NCI-H2171 (cell line): Measurements from ENCODE around the gene SELENOS.
A peak's percentile ranks its signal among the peaks of the same experiment; 100 is the strongest.

Source experiments
- DNase-seq: peaks from one replicate; lab custom pipeline; 2025; lab: John Stamatoyannopoulos, UW

The SELENOS gene

DNA sequence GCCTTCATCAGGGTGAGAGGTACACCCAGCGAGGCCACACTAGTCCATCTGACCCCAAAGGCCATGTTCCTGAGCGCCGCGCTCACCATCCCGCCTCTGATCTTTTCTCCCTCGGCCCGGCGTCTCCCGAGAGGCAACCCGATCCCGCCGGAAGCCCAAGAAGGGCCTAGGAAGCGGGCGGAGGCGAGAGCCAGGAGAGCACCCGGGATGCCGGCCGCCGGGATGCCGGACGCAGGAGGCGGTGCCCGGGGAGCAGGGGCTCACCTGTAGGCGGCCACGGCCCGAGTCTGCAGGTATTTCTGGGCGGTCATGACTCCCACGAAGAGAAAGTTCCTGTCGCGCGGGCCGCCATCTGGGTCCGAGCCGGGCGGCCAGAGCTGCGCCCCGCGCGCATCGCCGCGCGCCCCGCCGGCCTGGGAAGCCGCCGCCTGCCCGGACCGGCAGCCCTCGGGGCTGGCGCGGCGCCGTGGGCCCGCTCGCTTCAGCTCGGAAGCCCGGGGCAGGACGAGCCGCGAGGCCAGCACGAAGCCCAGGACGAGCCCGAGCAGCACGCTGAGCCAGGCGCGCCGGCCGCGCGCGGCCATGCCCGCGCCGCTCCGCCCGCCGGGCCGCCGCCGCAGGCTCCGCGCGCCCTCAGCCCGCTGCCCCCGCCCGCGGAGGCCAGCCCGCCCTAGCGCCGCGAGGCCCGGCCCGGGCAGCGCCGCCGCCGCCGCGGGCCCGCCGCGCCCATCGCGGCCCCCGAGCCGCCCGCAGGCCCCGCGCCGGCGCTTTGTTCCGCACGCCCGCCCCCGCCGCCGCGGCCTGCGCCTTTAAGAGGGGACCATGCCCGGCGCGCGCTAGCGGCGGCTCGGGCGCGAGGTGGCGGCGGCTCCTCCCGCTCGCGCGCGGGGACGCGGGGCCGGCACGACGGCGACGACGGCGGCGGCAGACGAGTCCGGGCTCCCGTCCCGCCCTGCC, 26.1 kb downstream of the SELENOS start:
- DNase-seq, result peak; percentile 32

DNA sequence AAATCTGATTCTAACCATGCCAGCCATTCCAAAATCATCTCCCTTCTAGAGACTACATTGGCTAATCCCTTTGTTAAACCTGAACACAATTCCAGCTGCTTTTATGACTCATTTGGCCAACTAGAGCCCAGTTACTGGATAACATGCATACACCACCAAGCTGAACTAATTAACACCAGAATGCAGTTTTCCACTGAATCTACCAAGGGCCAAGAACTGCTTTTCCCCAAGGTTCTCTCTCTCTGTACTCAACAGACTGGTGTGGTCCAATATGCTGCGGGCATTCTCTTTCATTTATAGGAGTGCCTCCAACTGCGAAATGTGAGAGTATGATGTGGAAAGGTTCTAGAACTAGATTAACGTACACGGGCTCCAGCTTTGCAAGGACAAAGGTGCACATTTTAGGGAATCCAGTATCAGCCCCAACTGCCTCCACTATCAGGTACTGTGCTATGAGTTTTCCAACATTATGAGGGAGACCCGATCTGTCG, 26.9 kb downstream of the SELENOS start:
- DNase-seq, result no peak

DNA sequence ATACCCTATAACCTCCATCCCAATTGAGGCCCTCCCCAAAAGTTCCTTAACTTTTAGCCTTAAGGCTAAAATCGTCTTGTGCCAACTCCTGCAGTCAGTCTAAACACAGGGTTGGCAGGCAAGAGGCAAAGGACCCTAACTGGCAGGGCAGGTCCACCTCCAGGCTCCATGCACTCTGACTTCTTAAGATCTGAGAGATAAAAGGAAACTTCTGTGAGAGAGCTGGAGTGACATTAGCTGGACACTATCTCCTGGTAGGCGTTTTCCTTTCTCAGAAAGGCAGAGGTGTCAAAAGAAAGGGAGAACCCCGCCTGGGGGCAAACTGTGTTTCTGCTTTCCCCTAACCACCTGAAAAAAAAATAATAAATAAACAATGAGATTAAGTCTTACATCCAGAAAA, 29.0 kb downstream of the SELENOS start:
- DNase-seq, result no peak

DNA sequence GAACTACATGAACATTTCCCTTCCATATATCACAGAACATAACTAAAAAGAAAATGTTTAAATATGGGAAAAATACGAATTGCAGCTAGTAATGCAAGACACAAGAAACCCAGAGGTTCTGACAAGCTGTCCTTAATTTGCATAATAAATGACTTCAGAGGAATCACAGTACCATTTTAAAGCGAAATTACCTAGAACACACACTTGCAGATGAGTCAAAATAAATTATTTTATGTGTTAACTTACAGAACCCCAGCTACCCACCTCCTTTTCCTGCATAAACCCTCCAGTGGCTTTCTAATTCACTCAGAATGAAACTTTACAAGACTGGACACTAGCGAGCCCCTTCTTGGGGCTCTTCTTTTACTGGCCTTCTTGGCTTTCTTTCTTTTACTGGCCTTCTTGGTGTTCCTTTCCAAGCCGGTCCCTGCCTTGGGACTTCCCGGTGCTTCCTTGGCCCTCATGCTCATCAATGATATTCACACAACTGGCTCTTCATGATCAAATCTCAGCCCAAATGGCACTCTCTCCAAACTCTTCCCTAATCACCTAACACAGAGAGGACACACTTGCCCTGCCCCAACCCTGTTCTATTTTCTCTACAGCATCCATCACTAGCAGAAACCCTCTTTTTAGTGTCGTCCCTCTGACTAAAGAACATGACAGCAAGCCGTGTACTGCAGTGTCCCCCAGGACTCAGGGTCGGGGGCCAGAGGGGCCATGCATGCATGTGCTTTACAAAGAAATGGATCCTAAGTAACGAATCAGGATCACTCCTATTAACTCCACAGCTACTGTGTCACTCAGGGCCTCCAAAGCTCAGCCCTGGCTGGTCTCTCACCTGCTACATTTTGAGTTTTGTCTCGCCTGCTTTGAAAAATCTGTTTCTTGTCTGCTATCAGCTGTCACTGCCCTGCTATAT, 30.2 kb downstream of the SELENOS start:
- DNase-seq, result no peak

DNA sequence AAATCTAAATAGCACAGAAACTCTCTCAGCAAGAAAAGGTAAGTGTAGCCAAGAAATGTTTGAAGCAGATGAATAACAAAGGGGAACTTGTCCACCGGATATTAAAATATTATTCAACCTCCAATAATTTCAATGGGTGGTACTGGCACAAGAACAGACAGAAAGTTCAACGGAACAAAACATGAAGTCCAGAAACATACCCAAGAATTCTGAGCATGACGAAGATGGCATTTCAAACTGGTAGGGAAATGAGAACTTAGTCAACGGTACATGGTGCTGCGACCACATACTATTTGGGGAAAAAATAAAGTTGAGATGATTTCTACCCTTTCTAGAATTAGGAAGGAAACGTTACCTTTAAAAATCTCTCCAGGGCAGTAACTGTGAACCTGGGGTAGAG, 30.9 kb downstream of the SELENOS start:
- no peak for DNase-seq

DNA sequence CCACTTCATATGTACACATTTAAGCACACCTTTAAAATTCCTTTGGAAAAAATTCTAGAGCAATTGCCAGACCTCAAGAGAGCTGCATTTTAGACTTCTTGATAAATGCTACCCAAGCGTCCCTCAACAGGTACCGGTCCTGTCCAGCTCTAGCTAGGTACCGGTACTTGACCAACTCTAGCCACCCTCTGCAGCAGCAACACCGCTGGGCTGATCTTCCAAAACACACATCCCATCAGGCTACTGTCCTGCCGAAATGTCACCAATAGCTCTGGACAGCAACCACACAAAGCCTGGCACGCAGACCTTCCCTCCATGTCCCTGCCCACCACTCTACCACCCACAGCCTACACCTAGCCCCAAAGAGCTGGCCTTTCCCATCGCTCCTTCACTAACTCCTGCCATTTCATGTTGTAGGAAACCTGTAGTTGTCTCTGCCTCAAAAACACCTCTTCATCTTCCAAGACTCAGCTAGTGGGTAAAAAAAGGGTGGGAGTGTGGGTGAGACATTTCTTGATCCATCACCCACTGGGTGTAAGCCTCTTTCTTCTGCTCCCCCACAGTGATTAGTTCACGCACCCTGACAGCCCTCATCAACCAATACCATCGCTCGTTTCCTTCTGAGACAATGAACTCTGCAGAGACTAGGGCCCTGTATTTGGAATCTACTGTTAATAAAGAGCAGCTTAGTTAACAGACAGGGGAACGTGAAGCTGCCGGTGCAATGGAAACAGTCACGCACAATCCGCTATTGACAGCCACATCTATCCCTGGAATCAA, 32.2 kb downstream of the SELENOS start:
- DNase-seq, result no peak

DNA sequence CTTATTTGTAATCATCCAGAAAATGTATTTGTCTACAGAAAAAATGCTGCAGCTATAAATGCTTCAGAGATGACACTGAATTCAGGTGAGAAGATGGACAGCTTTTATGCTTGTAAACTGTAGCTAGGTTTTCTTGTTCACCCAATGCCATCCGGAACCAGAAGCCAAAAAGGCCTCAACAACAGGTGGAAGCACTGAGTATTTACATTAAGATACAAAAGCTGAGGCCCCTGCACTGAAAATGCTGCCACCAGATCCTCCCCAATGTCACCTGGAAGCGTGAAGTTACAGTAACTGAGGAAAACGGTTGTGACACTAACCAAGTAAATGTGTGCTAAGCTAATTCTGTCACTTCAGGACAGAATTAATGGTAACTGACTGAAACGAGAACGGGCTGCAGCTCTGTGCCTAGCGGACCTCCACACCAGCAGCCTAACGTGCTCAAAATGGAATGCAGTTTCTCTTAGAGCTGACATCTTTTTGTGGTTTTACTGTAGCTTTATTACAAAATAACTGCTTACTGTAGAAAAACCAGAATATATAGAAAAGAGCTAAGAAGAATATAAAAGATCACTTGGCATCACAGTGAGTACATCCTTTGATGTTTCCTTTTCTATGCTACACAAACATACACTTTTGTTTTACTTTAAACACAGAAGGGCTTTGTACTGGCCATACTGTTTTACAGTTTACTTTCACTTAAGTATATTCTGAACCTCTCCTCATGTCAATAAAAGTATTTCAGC, 33.1 kb downstream of the SELENOS start:
- DNase-seq, result no peak

DNA sequence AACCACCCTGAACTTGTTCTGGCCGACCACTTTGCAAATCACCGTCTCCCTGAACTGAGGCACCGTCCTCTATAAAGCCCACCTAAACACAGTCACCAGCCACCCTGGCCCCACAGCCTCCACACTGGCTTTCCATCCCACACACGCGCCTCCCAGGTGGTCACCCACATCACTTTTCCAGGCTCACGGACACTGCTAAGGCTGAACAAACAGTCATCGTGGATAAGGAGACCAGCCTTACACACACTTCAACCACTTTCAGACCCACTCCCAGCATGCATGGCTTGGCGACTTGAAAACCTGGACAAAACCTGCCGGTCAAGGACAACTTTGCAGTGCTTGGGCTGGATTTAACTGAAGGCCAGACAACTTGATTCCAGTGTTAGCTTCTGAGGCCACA, 33.9 kb downstream of the SELENOS start:
- no peak for DNase-seq

DNA sequence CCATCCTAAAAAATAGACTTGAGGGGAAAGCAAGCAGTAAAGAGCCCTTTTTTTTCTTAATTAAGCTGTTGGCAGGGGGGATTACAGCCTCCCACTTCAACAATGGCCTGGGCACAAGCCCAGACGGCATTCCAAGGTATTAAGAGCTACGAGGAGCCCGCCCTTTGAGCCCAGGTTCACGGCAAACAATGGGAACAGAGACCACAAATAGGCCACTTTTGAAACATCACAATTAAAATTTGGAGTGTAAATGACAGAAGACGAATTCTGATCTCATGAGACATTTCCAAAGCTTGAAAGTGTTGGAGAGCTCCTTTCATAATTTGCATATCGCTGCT, 34.3 kb downstream of the SELENOS start:
- DNase-seq, result no peak

DNA sequence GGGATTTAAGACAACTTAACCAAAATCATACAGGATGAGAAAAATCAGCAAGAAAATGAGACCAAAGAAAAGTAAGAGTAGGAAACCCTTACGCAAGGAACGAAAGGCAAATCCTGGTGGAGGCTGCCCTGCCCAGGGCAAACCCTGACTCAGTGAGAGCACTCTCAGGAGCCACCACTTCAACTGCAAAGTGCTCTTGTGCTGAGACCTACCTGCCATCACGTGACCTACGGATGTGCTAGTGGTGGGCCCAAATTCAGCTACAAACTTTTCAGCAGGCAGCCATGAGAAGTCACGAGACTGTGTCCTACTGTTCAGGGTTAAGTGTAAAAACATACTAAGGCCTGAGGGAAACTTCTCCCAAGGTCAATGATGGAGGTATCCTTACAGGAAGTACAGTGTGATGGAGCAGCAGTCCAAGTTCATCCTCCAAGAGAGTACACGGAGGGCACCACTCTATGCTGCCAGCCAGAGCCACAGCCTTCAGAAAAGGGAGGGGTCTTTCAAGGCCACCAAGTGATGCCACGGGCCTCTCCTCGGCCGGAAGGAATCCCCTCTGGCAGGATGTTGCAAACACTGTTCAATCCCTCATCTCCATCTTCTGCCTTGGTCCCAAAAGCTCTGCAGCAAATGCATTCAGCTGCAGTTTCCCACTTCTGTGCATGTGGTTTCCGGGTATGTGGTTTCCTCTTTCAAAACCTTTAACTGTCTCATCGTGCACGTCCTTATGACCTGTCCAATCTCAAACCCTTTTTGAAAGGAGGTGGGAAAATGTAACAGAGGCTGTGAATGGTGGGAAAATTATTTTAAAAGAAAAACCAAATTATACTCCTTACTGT, 34.9 kb downstream of the SELENOS start:
- DNase-seq, result no peak

DNA sequence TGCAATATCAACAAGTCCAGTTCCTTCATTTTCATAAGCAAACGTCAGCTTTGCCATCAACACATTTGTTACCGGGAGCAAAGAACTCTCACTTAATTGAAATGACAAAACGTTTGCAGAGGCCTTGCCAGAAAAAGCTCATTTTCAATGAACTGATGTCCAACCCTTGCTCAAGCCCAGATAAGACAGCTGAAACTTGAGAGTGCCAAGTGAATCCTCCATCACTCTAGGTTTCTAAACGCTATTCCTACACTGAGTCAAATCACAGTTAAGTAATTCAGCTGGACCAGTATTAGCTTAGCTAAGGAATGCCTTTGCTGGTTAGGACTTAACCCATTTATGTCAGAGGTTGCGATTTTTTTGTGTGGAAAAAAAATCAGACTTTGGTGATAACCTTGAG, 36.9 kb downstream of the SELENOS start:
- DNase-seq, result no peak

DNA sequence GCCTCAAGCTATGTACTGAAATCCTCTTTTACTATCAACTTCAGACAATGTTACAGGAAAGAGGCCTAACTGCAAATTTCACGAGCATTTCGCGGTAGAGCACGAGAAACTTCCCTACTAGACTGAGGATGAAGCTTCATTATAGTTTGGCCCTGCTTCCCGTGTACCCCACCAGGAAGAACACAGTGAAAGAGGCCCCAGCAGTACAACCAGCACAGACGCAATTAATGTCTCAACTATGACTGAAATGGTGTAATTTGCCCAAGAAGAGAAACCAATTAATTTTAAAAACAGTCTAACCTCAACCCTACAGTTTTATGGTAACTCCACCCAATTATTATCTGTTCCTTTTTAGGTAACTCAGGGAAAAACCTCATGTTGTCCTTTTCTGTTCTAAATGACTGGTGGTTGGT, 37.6 kb downstream of the SELENOS start:
- DNase-seq, result no peak

DNA sequence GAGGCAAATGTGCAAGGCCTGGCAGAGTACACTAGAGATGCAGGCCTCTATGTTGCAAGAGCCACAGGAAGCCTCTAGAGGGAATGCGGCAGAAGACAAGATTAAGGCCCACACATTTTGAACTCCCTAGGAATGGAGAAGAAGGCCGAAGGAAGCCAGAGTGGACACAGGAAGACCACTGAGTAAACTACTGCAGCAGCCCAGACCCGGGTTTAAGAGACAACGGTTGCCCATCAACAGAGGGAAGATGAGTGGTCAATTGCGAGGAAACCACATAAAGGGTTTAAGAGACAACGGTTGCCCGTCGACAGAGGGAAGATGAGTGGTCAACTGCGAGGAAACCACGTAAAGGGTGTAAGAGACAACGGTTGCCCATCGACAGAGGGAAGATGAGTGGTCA, 40.0 kb downstream of the SELENOS start:
- no peak for DNase-seq

DNA sequence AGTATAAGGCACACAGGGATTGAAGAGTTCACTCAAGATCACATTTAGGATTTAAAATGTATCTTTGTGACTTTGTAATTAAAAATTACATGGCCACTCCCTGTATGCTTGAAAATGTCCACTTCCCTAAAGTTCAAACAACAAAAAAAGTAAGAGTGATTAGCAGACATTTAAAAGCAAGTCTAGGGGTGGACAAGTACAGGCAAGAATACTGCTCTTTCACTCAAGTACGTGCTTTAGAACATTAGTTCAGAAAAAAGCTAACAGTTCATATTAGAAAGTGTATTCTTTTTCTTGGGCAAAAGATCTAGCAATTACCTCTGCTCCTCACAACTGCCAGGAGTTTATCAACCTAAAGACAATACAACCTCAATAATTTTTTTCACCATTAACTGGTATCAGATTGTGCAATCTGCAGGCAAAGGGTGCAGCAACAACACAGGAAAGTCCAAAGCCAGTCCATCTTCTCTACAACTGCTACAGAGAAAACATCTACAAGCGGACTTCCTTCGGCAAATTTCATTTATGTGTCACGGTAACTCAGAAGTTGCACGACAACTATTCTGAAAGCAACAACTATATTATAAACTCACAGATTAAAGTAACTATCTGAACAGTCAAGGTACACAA, 43.5 kb downstream of the SELENOS start:
- DNase-seq, result no peak

DNA sequence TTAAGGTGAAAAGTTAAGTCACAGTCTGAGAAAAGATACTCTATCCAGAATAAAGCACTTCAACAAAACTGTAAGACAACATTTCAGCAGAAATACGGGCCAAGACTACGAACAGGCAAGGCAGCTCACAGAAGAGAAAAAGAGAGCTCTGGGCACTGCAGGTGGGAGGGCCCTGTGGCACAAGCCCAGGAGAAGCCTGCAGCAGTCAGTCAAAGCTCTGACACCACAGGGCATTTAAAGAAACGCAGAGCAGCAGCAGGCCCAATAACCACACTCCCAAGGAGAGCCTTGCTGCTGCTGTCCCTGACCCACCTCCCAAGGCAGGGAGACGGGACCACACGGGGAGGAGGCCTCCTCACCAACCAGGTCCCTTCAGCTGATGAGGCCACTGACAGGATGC, 44.6 kb downstream of the SELENOS start:
- DNase-seq, result no peak

DNA sequence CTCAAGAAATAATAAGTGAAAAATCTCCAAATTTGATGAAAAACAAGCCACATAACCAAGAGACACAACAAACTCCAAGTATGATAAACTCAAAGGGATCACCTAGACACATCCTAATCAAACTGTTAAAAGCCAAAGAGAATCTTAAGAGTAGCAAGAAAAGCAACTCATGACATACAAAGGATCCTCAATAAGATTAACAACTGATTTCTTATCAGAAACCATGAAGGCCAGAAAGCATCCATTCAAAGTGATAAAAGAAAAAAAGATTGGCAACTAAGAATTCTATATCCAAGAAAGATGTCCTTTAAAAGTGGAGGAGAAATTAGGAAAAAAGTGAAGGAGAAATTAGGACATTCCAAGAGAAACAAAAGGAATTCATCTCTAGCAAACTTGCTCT, 49.0 kb downstream of the SELENOS start:
- no peak for DNase-seq

DNA sequence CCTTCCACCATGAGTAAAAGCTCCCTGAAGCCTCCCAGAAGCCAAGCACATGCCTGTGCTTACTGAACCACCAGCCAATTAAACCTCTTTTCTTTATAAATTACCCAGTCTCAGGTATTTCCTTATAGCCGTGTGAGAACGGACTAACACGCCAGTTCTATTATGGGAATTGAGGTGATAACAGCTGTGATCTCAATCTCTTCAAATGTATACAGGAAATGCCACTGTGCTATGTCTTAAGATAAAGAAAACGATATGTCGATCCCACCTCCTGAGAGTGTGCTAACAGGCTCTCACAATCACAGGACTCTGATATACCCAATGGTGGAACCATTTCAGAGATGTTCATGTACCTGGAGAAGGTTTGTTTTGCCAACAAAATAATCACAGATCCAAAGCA, 51.6 kb downstream of the SELENOS start:
- no peak for DNase-seq
